Endometrial microvascular endothelial cells (primary cell): ENCODE data around the gene APOBEC4. TPM values are rescaled to one million over a fixed set of nuclear protein-coding genes. Genes with fewer than 3 reads are reported as not detected.

ENCODE experiments used
- in situ Hi-C: cut with HindIII; loops from 2 replicates; pipeline ENCODE4 v1.10.0; 2017; ENCODE audit warnings: low sequenced_read_pairs, low pct_unique_long_range_greater_than_20kb; ENCODE audit errors: inconsistent ontology term
- total RNA-seq: library from RNA; depleted of rRNA; stranded (reverse); fragments of >200 nt; gene quantifications from one replicate; pipeline ENCODE4 v1.2.3, GENCODE V29; 2015; ENCODE audit errors: inconsistent ontology term

APOBEC4 gene
- total RNA-seq, 1 donor from 2014 or later, result not detected

DNA sequence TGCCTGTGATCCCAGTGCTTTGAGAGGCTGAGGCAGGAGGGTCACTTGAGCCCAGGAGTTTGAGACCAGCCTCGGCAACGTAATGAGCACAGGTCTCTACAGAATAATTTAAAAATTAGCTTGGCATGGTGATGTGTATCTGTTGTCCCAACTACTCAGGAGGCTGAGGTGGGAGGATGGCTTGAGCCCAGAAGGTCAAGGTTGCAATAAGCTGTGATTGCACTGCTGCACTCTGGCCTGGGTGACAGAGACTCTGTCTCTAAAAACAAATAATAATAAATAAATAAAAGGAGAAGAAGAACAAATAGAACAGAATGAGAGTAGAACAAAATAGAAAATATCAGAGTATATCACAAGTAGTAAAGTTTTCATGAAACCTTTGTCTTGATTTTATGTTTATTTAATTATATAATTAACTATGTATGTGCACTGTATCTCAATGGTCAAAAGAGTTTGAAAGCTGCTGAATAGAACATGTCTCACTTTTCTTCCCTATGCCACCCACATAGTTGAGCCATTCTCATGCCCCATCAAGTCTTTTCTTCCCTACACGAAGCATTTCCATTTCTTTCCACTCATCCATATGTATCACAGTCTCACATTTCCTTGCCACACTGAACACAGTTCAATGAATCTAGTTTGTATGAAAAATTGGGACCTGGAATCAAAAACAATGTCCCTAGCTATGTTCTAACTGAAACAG lies 22.9 kb upstream of the APOBEC4 start:
- in situ Hi-C loops, result no loop called here

GRCh38 chr1:183675381-183675780 lies 22.3 kb upstream of the APOBEC4 start:
- in situ Hi-C loops, result no loop called here

DNA sequence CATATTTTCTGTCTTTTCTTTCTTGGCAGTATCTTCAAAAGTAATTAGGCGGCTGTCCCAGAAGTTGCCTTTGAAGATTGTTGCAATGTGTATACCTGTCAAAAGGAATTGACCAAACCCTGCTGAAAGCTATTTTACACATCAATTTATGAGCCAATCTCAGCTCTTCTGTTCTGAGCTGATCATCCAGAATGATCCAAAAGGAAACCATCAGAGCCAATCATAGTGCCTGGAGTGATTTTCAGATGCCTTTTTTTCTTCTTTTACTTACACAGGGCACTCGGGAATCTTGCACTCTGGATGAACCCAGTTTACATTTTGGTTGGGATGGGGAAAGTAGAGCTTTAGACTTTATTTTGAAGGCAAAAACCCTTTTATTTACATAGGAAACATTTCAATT lies 21.8 kb upstream of the APOBEC4 start:
- in situ Hi-C loops, result no loop called here

DNA sequence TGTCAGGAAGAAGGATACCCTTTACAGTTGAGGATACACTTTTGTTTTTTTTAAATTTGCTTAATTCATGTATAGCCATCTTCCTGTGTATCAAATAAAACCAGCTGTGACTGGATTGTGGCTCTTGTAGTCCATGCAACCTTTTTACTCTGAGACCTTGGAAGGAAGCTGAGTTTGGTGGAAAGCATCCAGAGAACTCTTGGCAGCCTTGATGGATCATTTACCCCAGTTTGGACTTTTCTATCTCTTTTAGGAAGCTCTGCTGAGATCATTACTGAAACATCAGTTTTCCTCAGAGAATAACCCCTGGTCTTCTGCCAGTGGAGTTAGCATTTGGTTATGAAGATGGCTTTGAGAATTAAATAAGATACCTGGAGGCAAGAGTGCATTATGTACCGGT lies 21.2 kb upstream of the APOBEC4 start:
- in situ Hi-C loops, result no loop called here

DNA sequence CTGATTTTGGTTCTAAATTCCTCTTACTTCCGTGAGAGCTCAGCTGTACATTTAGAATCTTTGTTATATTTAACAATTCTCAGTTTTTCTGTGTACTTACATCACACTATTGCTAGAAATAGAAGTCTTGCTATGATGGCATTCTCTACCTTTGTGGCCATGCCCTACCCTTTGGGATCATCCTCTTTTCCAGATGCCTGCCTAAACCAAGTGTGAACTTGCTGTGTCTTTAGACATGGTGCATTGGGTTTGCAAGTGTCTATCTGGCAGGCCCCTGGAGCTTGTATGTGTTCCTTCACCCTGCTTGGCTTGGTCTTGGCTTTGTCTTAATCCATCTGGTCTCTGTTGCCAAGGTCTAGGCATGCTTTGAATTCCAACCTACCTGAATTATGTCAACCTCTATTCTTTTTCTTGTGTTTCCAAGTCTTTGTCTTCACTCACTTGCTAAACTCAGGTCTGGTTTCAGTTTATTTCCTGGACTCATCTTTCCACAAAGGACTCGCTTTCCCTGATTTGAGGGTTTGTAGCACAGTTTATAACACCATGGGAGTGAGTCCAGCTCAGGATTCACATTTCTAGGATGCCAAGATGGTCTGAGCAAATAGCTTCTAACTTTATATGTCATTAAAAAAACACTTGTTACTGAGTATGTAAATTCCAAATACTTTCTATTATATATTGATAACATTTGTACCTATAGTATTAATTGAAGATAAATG lies 20.6 kb upstream of the APOBEC4 start:
- in situ Hi-C loops, result no loop called here

- in situ Hi-C loops, result no loop called here
These were observed 17.1 kb upstream of the APOBEC4 start for GRCh38 chr1:183670169-183670568.

GRCh38 chr1:183656355-183656754 lies 3.2 kb upstream of the APOBEC4 start:
- in situ Hi-C loops, result loop anchor here (10.0 kb wide), 1 partner anchor 258 kb away; no protein-coding TSS in a partner anchor

DNA sequence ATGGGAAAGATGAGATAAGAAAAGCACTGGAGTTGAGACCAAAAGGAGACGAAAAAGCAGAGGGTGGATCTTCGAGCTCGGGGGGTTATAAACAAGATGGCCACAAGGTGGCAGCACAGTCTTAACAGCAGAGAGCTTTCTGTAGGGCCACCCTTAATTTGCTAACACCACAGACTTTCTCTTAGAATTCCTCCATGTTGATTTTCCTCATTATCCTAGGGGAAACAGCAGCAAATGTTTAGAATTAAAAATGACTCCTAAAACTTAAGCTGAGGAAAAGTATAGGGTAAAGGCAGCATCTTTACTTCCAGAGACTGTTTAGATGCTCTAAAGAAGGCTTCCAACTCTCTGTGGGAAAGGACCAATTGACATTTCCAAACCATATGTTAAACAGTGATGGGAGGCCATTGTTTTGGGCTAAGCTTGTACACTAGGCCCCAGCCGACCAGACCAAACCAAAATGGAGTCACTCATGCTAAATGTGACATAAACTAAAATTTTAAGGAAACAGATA lies 2.5 kb upstream of the APOBEC4 start:
- in situ Hi-C loops, result loop anchor here (10.0 kb wide), 1 partner anchor 259 kb away; no protein-coding TSS in a partner anchor

DNA sequence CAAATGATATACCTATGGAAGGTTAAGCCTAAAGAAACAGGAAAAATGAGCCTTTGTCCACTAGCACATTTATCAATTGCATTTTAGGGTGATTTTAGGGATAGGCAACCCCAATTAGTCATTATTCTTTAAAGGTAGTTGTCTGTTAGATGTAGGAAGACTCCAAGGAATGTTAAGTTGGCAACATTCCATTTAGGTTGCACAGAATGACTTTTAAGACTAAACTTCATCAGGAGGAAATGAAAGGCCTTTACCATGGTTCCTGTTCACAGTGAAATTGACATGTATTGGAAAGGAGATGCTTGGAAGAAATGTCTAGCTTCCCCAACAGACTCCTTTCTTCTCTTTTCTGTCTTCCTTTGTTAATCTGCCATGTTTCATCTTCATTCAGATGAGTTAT lies 1.6 kb upstream of the APOBEC4 start:
- in situ Hi-C loops, result loop anchor here (10.0 kb wide), 1 partner anchor 260 kb away; no protein-coding TSS in a partner anchor

- in situ Hi-C loops, result loop anchor here (10.0 kb wide), 1 partner anchor 261 kb away; no protein-coding TSS in a partner anchor
These were observed 848 bp upstream of the APOBEC4 start for GRCh38 chr1:183653876-183654451.

GRCh38 chr1:183653462-183653794 lies 312 bp upstream of the APOBEC4 start:
- in situ Hi-C loops, result loop anchor here (10.0 kb wide), 1 partner anchor 261 kb away; no protein-coding TSS in a partner anchor

GRCh38 chr1:183652107-183652506 lies 1.0 kb downstream of the APOBEC4 start:
- in situ Hi-C loops, result loop anchor here (10.0 kb wide), 1 partner anchor 263 kb away; no protein-coding TSS in a partner anchor

GRCh38 chr1:183651612-183652011 lies 1.5 kb downstream of the APOBEC4 start:
- in situ Hi-C loops, result loop anchor here (10.0 kb wide), 1 partner anchor 263 kb away; no protein-coding TSS in a partner anchor

DNA sequence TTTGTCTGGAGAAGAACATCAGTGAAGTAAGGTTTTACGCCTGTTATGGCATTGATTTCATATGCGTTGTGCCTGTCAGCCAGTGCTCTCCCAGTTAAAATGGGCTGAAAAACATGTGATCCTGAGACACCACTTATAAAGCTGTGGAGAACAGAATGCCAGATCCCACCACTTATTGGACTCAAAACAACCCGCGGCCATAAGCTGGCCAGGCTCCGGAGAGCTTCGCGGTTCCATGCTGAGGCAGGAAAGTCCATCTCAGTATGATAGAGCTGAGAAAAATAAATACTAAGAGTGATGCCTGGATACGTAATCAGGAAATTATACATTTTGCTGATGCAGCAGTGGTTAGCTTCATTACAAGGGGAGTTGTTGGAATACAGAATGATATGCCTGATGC lies 5.1 kb downstream of the APOBEC4 start:
- in situ Hi-C loops, result no loop called here

GRCh38 chr1:183646776-183647175 lies 6.3 kb downstream of the APOBEC4 start:
- in situ Hi-C loops, result no loop called here

DNA sequence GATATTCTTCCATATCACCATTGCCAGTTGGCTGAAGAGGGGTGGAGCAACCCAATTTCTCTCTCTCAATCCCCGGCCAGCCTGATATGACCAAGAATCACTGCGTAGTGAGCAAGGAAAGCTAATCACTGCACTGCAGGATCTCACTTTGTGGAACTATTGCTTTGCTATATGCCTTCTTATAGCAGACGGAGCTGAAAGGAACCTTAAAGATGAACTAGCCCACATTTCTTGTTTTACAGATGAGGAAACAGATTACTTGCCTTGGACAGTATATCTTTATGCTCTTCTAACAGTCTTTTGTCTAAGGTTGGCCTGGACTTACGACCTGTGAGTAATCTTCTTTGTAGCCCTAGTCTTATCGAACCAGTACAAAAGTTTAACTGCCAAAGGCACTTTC lies 7.6 kb downstream of the APOBEC4 start:
- in situ Hi-C loops, result no loop called here

DNA sequence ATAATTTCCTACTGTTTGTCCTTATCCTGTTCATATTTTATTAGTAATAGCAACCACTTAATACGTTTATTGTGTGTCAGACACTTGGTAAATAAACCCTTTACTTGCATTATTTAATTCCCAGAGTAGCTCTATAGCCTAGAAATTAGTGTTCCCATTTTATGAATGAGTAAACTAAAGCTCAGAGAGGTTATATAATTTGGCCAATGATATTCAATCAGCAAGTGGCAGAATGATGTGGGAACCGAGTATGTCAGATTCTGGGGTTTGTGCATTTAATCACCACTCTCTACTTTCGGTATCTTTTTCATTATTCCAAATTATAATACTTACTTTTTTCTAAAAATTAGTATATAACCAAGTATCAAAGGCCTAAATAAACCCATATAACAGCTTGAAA lies 10.9 kb downstream of the APOBEC4 start:
- in situ Hi-C loops, result no loop called here

- in situ Hi-C loops, result no loop called here
These were observed 12.9 kb downstream of the APOBEC4 start for GRCh38 chr1:183640193-183640592.

- in situ Hi-C loops, result no loop called here
These were observed 14.3 kb downstream of the APOBEC4 start for GRCh38 chr1:183638649-183639387.
